Measurements from ENCODE around the gene DPH2.

GRCh38 chr1:43992232-43992995 lies 22.6 kb downstream of the DPH2 start:
- no peak for TF ChIP-seq CTCF (IDR thresholded peaks at IDR 0.05)
- no peak for TF ChIP-seq E2F6 (IDR thresholded peaks at IDR 0.05; ENCODE audit: borderline replicate concordance, low read depth)
- TF ChIP-seq EHMT2 (IDR thresholded peaks at IDR 0.05; ENCODE audit: low read depth), result no peak
- no peak for TF ChIP-seq MAZ (IDR thresholded peaks at IDR 0.05; ENCODE audit: borderline replicate concordance, low read depth, low read length)
- TF ChIP-seq EP300 (IDR thresholded peaks at IDR 0.05), result no peak
- no peak for TF ChIP-seq MAX (IDR thresholded peaks at IDR 0.05)
- no peak for TF ChIP-seq ZFP36 (IDR thresholded peaks at IDR 0.05; ENCODE audit: borderline replicate concordance, partially characterized antibody)
- TF ChIP-seq KDM1A (IDR thresholded peaks at IDR 0.05; ENCODE audit: low read depth), result no peak
- no peak for TF ChIP-seq RFX5 (IDR thresholded peaks at IDR 0.05)
